Adrenal gland (tissue), 12 donors: ENCODE results near the gene ZBTB2. TPM values are rescaled to one million over a fixed set of nuclear protein-coding genes. Genes with fewer than 3 reads are reported as not detected.

Experiments
- DNase-seq, 7 donors: peaks; one replicate each; pipeline ENCODE4 v3.0.0-alpha.2; 2019 to 2020
- H3K27ac ChIP-seq, 5 donors: fragments of 200-600 bp; sonication (generic) in 4 of 5; 1 replicate in 3 of 5; 2 replicates in 2 of 5; pipeline versions ENCODE4 v1.5.1 to v1.8.0; 2016 to 2020; ENCODE audit warnings: mild to moderate bottlenecking in 1 of 5
- H3K27me3 ChIP-seq: fragments of 200-600 bp; 2 replicates; pipeline ENCODE4 v1.8.0; 2021
- H3K36me3 ChIP-seq, 2 donors: fragments of 200-600 bp; replicated peaks in 1 of 2; 1 replicate in 1 of 2; 2 replicates in 1 of 2; pipeline versions ENCODE4 v1.5.1 to v1.8.0; 2018 to 2022
- H3K4me1 ChIP-seq, 2 donors: fragments of 200-600 bp; replicated peaks in 1 of 2; 1 replicate in 1 of 2; 2 replicates in 1 of 2; pipeline versions ENCODE4 v1.5.1 to v1.8.0; 2018 to 2021
- H3K4me3 ChIP-seq, 4 donors: fragments of 200-600 bp; sonication (generic) in 3 of 4; one replicate each; pipeline ENCODE4 v1.5.1; 2016 to 2018
- H3K9me3 ChIP-seq, 3 donors: fragments of 200-600 bp; sonication (generic) in 1 of 3; replicated peaks in 1 of 3; 1 replicate in 2 of 3; 2 replicates in 1 of 3; pipeline versions ENCODE4 v1.5.1 to v1.8.0; 2016 to 2021
- CTCF ChIP-seq, 6 experiments: fragments of 450-650 bp in 4 of 6; fragments of 200-600 bp in 2 of 6; sonication (generic) in 1 of 6; IDR thresholded peaks; 1 replicate in 5 of 6; 2 replicates in 1 of 6; pipeline versions ENCODE4 v1.5.1 to v1.8.0; 2016 to 2021; ENCODE audit warnings: antibody characterized with exemption in 6 of 6, mild to moderate bottlenecking in 2 of 6, moderate library complexity in 1 of 6
- POLR2A ChIP-seq, 2 donors: fragments of 450-650 bp; IDR thresholded peaks; one replicate each; pipeline ENCODE4 v1.6.1; 2017; ENCODE audit warnings: antibody characterized with exemption in 2 of 2, mild to moderate bottlenecking in 2 of 2, moderate library complexity in 1 of 2
- WGBS, 4 donors: extraction: QIAGEN DNeasy Blood & Tissue Kit in 2 of 4; methylation state at CpG; one replicate each; pipeline versions ENCODE4 v1.1.5 to v1.1.7; 2013 to 2017; 5-methylcytosine and 5-hydroxymethylcytosine counted together
- intact Hi-C, 2 donors: fragments of 100-400 bp; cut with DNase I; formaldehyde crosslinking; loops; one replicate each; pipeline versions ENCODE4 v1.14.1 to v1.15.0; 2022 to 2023
- polyA plus RNA-seq, 3 donors: library from polyadenylated mRNA; stranded (reverse); fragments of 200-250 nt in 2 of 3; fragments of 350-450 nt in 1 of 3; fragmentation: Illumina TruSeq in 1 of 3; extraction: RNeasy Lipid Tissue Mini Kit (QIAGEN cat#74804) in 1 of 3; gene quantifications; one replicate each; pipeline ENCODE4 v1.2.3, GENCODE V29; 2013 to 2014
- total RNA-seq, 9 donors: library from RNA; depleted of rRNA in 4 of 9; stranded (reverse); fragments of >200 nt in 4 of 9; fragments of 120-200 nt in 1 of 9; fragmentation: NEBNext Ultra II Directional in 1 of 9; extraction: Animal tissue kit (Norgen Biotek cat#: 25700) in 1 of 9; gene quantifications; one replicate each; pipeline versions ENCODE4 v1.1.0 to v1.2.4, GENCODE V29; 2013 to 2023
- donor health status: healthy with polysubstance abuse.
- donor health status: Bipolar disorder and iron deficiency.
- donor health status: DM: yes; HTN: yes; CAD: no.
- donor health status: DM: no; HTN: no; CAD: no.
- donor health status: DM: no; HTN: no; CAD: no.
- donor health status: DM: yes; HTN: yes; CAD: no.

The ZBTB2 gene
- total and polyA plus RNA-seq, 12 donors: 4.9 to 11.3 (median 8.6) TPM

- H3K27ac ChIP-seq: peak overlapping the region in 3 of 5 donors; percentile 37 to 49 (median 48)
- 46 to 68% (median 60%) methylated on average over 4 of the region's 4 CpGs for WGBS, 4 donors
- no peaks in the 10 kb centered on the region for H3K27me3 ChIP-seq
- peak; percentile 34 to 72 (median 67) for DNase-seq
- H3K9me3 ChIP-seq: no peaks in the 10 kb centered on the region
- no peak for TF ChIP-seq POLR2A (IDR thresholded peaks at IDR 0.05)
- TF ChIP-seq CTCF (IDR thresholded peaks at IDR 0.05): no peak
- intact Hi-C loops: no loop called here
- peaks cover 0 to 21% of the 10 kb centered on the region in 2 donors for H3K36me3 ChIP-seq
- H3K4me3 ChIP-seq: no peak overlapping the region
- no peaks in the 10 kb centered on the region for H3K4me1 ChIP-seq
Measured at GRCh38 chr6:151425561-151425960, 34.2 kb upstream of the ZBTB2 start.

DNA sequence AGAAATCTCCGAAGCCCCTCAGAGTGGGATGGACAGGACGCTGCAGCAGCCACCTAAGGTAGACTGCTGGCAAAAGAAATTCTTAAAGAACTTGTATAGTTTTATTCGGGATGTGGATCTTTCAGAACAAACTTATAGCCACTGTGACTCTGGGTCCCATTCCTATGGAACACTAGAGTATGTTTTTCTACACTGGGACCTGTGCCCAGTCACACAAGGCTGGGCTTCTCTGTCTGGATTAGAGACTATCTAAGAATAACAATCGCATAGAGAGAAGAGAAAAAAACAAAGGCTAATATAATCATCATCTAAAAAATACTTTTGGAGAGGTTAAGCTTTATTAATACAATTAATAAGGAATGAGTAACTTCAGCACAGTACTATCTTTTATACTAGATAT lies 31.6 kb upstream of the ZBTB2 start:
- no peak for DNase-seq
- Histone ChIP-seq H3K27me3 (no peaks in the 10 kb centered on the region), H3K4me3 (no peak overlapping the region), H3K4me1 (no peaks in the 10 kb centered on the region), H3K9me3 (no peaks in the 10 kb centered on the region), H3K36me3 (peaks cover 0 to 19% of the 10 kb centered on the region in 2 donors), H3K27ac (no peak overlapping the region)
- intact Hi-C loops: no loop called here
- WGBS, 4 donors: 79 to 83% (median 80%) methylated on average over 4 of the region's 4 CpGs
- TF ChIP-seq CTCF (IDR thresholded peaks at IDR 0.05) (no peak), POLR2A (IDR thresholded peaks at IDR 0.05) (no peak)

GRCh38 chr6:151417477-151417876 lies 26.1 kb upstream of the ZBTB2 start:
- intact Hi-C loops: no loop called here
- no peak for DNase-seq
- H3K4me1 ChIP-seq: no peaks in the 10 kb centered on the region
- H3K9me3 ChIP-seq: peaks cover 0 to 4% (median 0%) of the 10 kb centered on the region in 3 donors
- TF ChIP-seq CTCF (IDR thresholded peaks at IDR 0.05) (no peak), POLR2A (IDR thresholded peaks at IDR 0.05) (no peak)
- H3K36me3 ChIP-seq: peaks cover 0 to 32% of the 10 kb centered on the region in 2 donors
- no peaks in the 10 kb centered on the region for H3K27me3 ChIP-seq
- 80 to 97% (median 93%) methylated on average over 1 of the region's 1 CpG for WGBS, 4 donors
- no peak overlapping the region for H3K27ac ChIP-seq
- no peak overlapping the region for H3K4me3 ChIP-seq

DNA sequence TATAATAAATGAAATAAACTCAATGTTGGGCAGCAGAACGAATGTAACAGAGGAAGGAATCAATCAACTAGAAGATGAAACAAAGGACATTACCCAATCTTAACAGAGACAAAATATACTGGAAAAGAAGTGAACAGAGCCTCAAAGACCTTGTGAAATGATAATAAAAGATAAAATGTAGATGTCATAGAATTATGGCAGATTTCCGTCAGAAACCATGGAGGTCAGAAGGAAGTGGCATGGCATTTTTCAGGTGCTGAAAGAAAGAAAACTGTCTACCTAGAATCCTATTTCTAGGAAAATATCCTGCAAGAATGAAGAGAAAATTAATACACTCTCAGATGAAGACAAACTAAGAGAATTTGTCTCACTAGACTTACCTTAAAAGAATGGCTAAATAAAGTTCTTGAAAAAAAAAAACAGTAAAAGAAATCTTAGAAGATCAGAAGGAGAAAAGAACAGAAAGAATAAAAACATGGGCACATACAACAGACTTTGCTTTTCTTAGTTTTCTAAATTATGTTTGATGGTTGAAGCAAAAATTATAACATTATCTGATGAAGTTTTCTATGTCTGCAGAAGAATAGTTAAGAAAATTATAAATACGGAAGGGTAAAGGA lies 23.4 kb upstream of the ZBTB2 start:
- Histone ChIP-seq H3K36me3 (peaks cover 0 to 20% of the 10 kb centered on the region in 2 donors), H3K27me3 (no peaks in the 10 kb centered on the region), H3K27ac (no peak overlapping the region), H3K9me3 (peaks cover 0 to 4% (median 0%) of the 10 kb centered on the region in 3 donors), H3K4me3 (no peak overlapping the region), H3K4me1 (no peaks in the 10 kb centered on the region)
- 77 to 87% (median 81%) methylated on average over 3 of the region's 3 CpGs for WGBS, 4 donors
- TF ChIP-seq CTCF (IDR thresholded peaks at IDR 0.05) (no peak), POLR2A (IDR thresholded peaks at IDR 0.05) (no peak)
- no peak for DNase-seq
- intact Hi-C loops: no loop called here
